Endothelial cell of umbilical vein (primary cell): Measurements from ENCODE around the gene TBL3. TPM values are rescaled to one million over a fixed set of nuclear protein-coding genes. Genes with fewer than 3 reads are reported as not detected.

ENCODE experiments used
- BruUV-seq: library from RNA; stranded (reverse); fragments of 400-500 nt; replicated peaks from 2 replicates; lab custom pipeline; 2021; lab: Mats Ljungman, UMichigan
- CTCF ChIA-PET: fragments of 300-600, 350-600 bp; sonication (Branson Sonifier 250); formaldehyde crosslinking; loops from one replicate; lab custom pipeline; 2021; ENCODE audit warnings: antibody characterized with exemption, inconsistent platforms; lab: Charles Lee
- POLR2A ChIA-PET: fragments of 300-600, 350-600 bp; sonication (Branson Sonifier 250); formaldehyde crosslinking; loops from one replicate; lab custom pipeline; 2021; ENCODE audit warnings: antibody characterized with exemption, inconsistent platforms; lab: Charles Lee
- DNase-seq: peaks from one replicate; pipeline ENCODE4 v3.0.0-alpha.2; 2011; ENCODE audit warnings: low read depth, low spot score
- FAIRE-seq: peaks from 2 replicates; lab custom pipeline; 2011; peaks lifted over from hg19 to GRCh38; lab: Jason Lieb, UNC
- H2AFZ ChIP-seq: 2 replicates; pipeline ENCODE4 v1.6.0; 2012; ENCODE audit warnings: low read depth, low read length, control low read depth, inconsistent platforms
- H3K27ac ChIP-seq: 2 replicates; pipeline ENCODE4 v1.5.1; 2011; ENCODE audit warnings: low read depth, mild to moderate bottlenecking, control low read depth, low read length, moderate library complexity; ENCODE audit not compliant: insufficient read depth
- H3K27me3 ChIP-seq, 2 experiments: 2 replicates each; pipeline versions ENCODE4 v1.6.0 to v1.6.1; 2011; ENCODE audit warnings: low read length in 2 of 2, mixed read lengths in 1 of 2; ENCODE audit not compliant: control insufficient read depth in 2 of 2, insufficient read depth in 2 of 2
- H3K36me3 ChIP-seq, 2 experiments: 2 replicates in 1 of 2; 3 replicates in 1 of 2; pipeline ENCODE4 v1.5.1; 2011; ENCODE audit warnings: low read length in 2 of 2, mild to moderate bottlenecking in 1 of 2, moderate library complexity in 1 of 2; ENCODE audit not compliant: control insufficient read depth in 2 of 2, insufficient read depth in 2 of 2; ENCODE audit errors: extremely low read depth in 1 of 2
- H3K4me1 ChIP-seq: 3 replicates; pipeline ENCODE4 v1.5.1; 2011; ENCODE audit warnings: mild to moderate bottlenecking, low read length; ENCODE audit not compliant: control insufficient read depth, insufficient read depth; ENCODE audit errors: extremely low read depth
- H3K4me2 ChIP-seq: 2 replicates; pipeline ENCODE4 v1.6.1; 2011; ENCODE audit warnings: low read length, control low read depth, mixed read lengths; ENCODE audit not compliant: insufficient read depth
- H3K4me3 ChIP-seq, 3 experiments: fragments of 200-600 bp in 1 of 3; sonication (generic), shearing (Covaris generic) in 1 of 3; replicated peaks in 1 of 3; 2 replicates each; pipeline ENCODE4 v1.5.1; 2011 to 2016; ENCODE audit warnings: control low read depth in 3 of 3, low read length in 3 of 3, mild to moderate bottlenecking in 2 of 3, inconsistent platforms in 1 of 3, low read depth in 1 of 3, moderate library complexity in 1 of 3; ENCODE audit not compliant: insufficient read depth in 1 of 3
- H3K79me2 ChIP-seq: 2 replicates; pipeline ENCODE4 v1.6.0; 2012; ENCODE audit warnings: low read length, inconsistent platforms; ENCODE audit not compliant: control insufficient read depth, insufficient read depth
- H3K9ac ChIP-seq: replicated peaks from 2 replicates; pipeline ENCODE3; 2011; ENCODE audit warnings: low read length, control low read depth; ENCODE audit not compliant: insufficient read depth; ENCODE audit errors: extremely low read depth
- H3K9me1 ChIP-seq: replicated peaks from 3 replicates; pipeline ENCODE4 v1.6.0; 2011; ENCODE audit warnings: mild to moderate bottlenecking, low read length; ENCODE audit not compliant: control insufficient read depth, insufficient read depth; ENCODE audit errors: extremely low read depth
- H3K9me3 ChIP-seq: replicated peaks from 2 replicates; pipeline ENCODE4 v1.5.1; 2012; ENCODE audit warnings: low read length, inconsistent platforms; ENCODE audit not compliant: control insufficient read depth, insufficient read depth
- H4K20me1 ChIP-seq: replicated peaks from 2 replicates; pipeline ENCODE3; 2011; ENCODE audit warnings: mild to moderate bottlenecking, low read length; ENCODE audit not compliant: control insufficient read depth, insufficient read depth; ENCODE audit errors: extremely low read depth
- CTCF ChIP-seq, 2 donors: IDR thresholded peaks; 1 replicate in 1 of 2; 2 replicates in 1 of 2; pipeline ENCODE4 v1.5.1; 2011; ENCODE audit warnings: low read length in 2 of 2, mild to moderate bottlenecking in 2 of 2, moderate library complexity in 2 of 2, control low read depth in 1 of 2, inconsistent platforms in 1 of 2, low read depth in 1 of 2; ENCODE audit not compliant: insufficient read depth in 1 of 2; ENCODE audit errors: extremely low read depth in 1 of 2
- EZH2 ChIP-seq: IDR thresholded peaks from 2 replicates; pipeline ENCODE4 v1.6.1; 2012; ENCODE audit warnings: borderline replicate concordance, low read depth, mild to moderate bottlenecking, moderate library complexity, low read length, inconsistent platforms; ENCODE audit not compliant: severe bottlenecking
- FOS ChIP-seq: IDR thresholded peaks from 2 replicates; pipeline ENCODE4 v1.6.1; 2011; ENCODE audit warnings: mild to moderate bottlenecking, low read length, moderate library complexity, borderline replicate concordance; ENCODE audit not compliant: insufficient read depth
- GATA2 ChIP-seq: IDR thresholded peaks from 2 replicates; pipeline ENCODE4 v1.7.0; 2011; ENCODE audit warnings: low read depth, mild to moderate bottlenecking, moderate library complexity, mixed read lengths, low read length; ENCODE audit not compliant: insufficient read length, insufficient read depth
- JUN ChIP-seq: IDR thresholded peaks from 2 replicates; pipeline ENCODE4 v1.6.1; 2011; ENCODE audit warnings: borderline replicate concordance, low read depth; ENCODE audit not compliant: insufficient read length, insufficient read depth
- MAX ChIP-seq: IDR thresholded peaks from 2 replicates; pipeline ENCODE4 v1.6.1; 2011; ENCODE audit not compliant: insufficient read depth, insufficient read length
- MYC ChIP-seq: IDR thresholded peaks from one replicate; pipeline ENCODE4 v1.6.1; 2011; ENCODE audit warnings: mild to moderate bottlenecking, low read depth, low read length
- POLR2A ChIP-seq: IDR thresholded peaks from 2 replicates; pipeline ENCODE4 v1.6.1; 2012; ENCODE audit warnings: low read depth, mild to moderate bottlenecking, control low read depth, low read length
- POLR2AphosphoS5 ChIP-seq: IDR thresholded peaks from 2 replicates; pipeline ENCODE4 v1.6.1; 2012; ENCODE audit warnings: low read depth, mild to moderate bottlenecking, control low read depth, low read length, moderate library complexity; ENCODE audit not compliant: insufficient read depth
- dilution Hi-C: fragments of 300-500 bp; cut with MboI; formaldehyde crosslinking; loops from one replicate; pipeline ENCODE4 v1.15.0; 2019; ENCODE audit warnings: low sequenced_read_pairs; ENCODE audit not compliant: extremely low pct_ligation_motif_present
- intact Hi-C: fragments of 100-400 bp; cut with micrococcal nuclease; formaldehyde crosslinking; loops from one replicate; pipeline ENCODE4 v1.10.0; 2022
- polyA plus RNA-seq, 4 experiments: library from polyadenylated mRNA; depleted of rRNA in 3 of 4; stranded (reverse) in 3 of 4; unstranded in 1 of 4; fragments of >200 nt; gene quantifications; 2 replicates each; pipeline versions ENCODE4 v1.2.1 to v1.2.3, GENCODE V29; 2011 to 2012; ENCODE audit warnings: missing spikeins in 1 of 4
- total RNA-seq: library from RNA; stranded (reverse); gene quantifications from 2 replicates; pipeline ENCODE4 v1.2.3, GENCODE V29; 2021

TBL3 gene
- total and polyA plus RNA-seq, 2 donors (not counting 3 experiments of a cell fraction or from before 2014, with no cell fraction given), result 42.2 to 77.1 TPM

- Histone ChIP-seq H3K79me2 (peaks cover 19% of the 10 kb centered on the region), H3K9me1 (no peaks in the 10 kb centered on the region), H3K9me3 (no peaks in the 10 kb centered on the region), H3K4me2 (no peak overlapping the region), H3K36me3 (no peaks in the 10 kb centered on the region), H3K9ac (no peak overlapping the region), H3K27ac (no peak overlapping the region), H3K4me1 (peaks cover 42% of the 10 kb centered on the region), H3K27me3 (no peaks in the 10 kb centered on the region), H3K4me3 (no peak overlapping the region), H2AFZ (no peak overlapping the region), H4K20me1 (no peaks in the 10 kb centered on the region)
- POLR2A ChIA-PET, result no interaction called here
- TF ChIP-seq POLR2A (no peak), MAX (no peak), POLR2AphosphoS5 (no peak), MYC (no peak), CTCF (IDR thresholded peaks at IDR 0.05; ENCODE audit: extremely low read depth in 1 of 2, insufficient read depth in 1 of 2, low read depth in 1 of 2, low read length in 2 of 2) (no peak), GATA2 (no peak), FOS (no peak), JUN (no peak), EZH2 (no peak)
- intact Hi-C loops, result no loop called here
- dilution Hi-C loops, result loop anchor here (25.0 kb wide), 1 partner anchor 133 kb away; the partner anchor contains the start of gene TRAF7
- CTCF ChIA-PET, result no interaction called here
- no TSS peak for BruUV-seq
- no peak for DNase-seq
- no peak for FAIRE-seq
These were observed 57.5 kb downstream of the TBL3 start for GRCh38 chr16:2029350-2029749.
